NCI-H1417 treated with DMSO at 0.1 percent for 48 hours (cell line): ENCODE measurements around the gene PNN.
"Not testable (repeated sequence)": the region's sequence is repeated elsewhere in the genome, so short reads cannot be mapped to it uniquely, and the experiment has no call there.

Experiments used
- DNase-seq: peaks from one replicate; lab custom pipeline; 2025; lab: John Stamatoyannopoulos, UW

The PNN gene

DNA sequence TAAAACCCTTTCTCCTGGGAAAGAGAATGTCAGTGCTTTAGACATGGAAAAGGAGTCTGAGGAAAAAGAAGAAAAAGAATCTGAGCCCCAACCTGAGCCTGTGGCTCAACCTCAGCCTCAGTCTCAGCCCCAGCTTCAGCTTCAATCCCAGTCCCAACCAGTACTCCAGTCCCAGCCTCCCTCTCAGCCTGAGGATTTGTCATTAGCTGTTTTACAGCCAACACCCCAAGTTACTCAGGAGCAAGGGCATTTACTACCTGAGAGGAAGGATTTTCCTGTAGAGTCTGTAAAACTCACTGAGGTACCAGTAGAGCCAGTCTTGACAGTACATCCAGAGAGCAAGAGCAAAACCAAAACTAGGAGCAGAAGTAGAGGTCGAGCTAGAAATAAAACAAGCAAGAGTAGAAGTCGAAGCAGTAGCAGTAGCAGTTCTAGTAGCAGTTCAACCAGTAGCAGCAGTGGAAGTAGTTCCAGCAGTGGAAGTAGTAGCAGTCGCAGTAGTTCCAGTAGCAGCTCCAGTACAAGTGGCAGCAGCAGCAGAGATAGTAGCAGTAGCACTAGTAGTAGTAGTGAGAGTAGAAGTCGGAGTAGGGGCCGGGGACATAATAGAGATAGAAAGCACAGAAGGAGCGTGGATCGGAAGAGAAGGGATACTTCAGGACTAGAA is 6.1 kb downstream of the PNN start:
- no peak for DNase-seq

DNA sequence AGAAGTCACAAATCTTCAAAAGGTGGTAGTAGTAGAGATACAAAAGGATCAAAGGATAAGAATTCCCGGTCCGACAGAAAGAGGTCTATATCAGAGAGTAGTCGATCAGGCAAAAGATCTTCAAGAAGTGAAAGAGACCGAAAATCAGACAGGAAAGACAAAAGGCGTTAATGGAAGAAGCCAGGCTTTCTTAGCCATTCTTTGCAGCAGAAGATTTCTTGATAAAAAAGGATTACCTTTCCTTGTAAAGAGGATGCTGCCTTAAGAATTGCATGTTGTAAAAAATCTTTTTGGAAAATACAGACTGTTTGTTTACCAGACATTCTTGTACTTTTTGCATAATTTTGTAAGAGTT is 6.6 kb downstream of the PNN start:
- DNase-seq, result no peak

GRCh38 chr14:39182770-39183684 is 8.0 kb downstream of the PNN start:
- no peak for DNase-seq

DNA sequence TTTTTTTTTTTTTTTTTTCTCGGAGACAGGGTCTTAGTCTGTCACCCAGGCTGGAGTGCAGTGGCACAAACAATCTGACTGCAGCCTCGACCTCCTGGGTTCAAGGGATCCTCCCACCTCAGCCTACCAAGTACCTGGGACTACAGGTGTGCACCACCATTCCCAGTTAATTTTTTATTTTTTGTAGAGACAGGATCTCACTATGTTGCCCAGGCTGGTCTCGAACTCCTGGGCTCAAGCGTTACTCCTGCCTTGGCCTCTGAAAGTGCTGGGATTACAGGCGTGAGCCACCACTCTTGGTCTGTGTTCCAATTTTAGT is 8.6 kb downstream of the PNN start:
- not testable (repeated sequence) for DNase-seq

DNA sequence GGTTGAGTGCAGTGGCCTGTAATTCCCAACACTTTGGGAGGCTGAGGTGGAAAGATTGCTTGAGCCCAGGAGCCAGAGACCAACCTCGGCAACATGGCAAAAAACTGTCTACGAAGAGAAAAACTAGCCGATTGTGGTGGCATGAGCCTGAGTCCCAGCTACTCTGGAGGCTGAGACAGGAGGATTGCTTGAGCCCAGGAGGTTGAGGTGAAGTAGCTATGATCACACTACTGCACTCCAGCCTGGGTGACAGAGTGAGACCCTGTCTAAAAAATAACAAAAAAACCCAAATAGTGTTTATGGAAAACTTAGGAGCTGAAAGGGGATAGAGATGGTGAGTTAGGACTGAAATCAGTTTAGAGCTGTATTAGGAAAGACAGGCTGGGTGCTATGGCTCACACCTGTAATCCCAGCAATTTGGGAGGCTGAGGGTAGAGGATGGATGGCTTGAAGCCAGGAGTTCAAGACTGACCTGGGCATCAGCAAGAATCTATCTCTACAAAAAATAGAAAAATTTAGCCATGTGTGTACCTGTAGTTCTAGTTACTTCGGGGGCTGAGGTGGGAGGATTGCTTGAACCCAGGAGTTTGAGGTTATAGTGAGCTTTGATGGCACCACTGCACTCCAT is 9.7 kb downstream of the PNN start:
- DNase-seq, result no peak

DNA sequence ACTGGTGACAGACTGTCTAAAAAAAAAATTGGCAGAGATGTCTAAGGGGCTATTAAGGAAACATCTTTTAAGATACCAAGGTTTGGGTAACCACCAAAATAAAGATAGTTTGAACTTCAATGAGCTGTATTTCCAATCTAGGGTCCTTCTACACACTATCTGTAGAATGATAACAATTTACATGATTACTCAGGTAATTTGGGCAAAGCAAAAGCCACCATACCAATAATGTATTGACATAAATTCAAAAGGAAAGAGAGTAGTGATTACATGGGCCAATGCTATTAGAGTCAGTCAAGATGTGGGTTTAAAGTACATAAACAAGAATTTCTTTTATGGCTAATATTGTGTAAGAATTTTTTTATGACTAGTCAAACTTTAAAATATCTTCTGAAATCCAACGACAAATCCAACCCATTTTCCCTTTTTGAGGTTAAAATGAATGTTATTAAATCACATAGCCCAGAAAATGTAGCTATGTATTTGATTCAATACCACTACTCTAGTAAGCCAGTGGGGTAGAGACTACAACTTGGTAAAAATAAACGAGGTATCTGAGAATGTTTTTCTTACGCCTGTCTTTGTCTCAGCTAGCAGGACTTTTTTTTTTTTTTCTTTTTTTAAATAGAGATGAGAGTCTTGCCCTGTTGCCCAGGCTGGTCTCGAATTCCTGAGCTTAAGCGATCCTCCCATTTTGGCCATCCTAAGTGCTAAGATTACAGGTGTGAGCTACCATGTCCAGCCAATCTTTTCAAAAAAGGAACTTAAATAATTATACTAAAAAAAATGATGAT is 10.4 kb downstream of the PNN start:
- no peak for DNase-seq

- DNase-seq, result no peak
Measured at GRCh38 chr14:39186941-39187525, 12.0 kb downstream of the PNN start.

GRCh38 chr14:39203659-39204606 is 28.9 kb downstream of the PNN start:
- no peak for DNase-seq

DNA sequence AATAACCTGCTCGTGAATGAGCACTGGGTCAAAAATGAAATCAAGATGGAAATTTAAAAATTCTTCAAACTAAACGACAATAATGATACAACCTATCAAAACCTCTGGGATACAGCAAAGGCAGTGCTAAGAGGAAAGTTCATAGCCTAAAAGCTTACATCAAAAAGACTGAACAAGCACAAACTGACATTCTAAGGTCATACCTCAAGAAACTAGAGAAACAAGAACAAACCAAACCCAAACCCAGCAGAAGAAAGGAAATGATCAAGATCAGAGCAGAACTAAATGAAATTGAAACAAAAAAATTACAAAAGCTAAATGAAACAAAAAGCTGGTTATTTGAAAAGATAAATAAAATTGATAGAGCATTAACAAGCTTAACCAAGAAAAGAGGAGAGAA is 32.4 kb downstream of the PNN start:
- DNase-seq, result not testable (repeated sequence)

GRCh38 chr14:39211109-39211741 is 36.2 kb downstream of the PNN start:
- DNase-seq, result no peak

DNA sequence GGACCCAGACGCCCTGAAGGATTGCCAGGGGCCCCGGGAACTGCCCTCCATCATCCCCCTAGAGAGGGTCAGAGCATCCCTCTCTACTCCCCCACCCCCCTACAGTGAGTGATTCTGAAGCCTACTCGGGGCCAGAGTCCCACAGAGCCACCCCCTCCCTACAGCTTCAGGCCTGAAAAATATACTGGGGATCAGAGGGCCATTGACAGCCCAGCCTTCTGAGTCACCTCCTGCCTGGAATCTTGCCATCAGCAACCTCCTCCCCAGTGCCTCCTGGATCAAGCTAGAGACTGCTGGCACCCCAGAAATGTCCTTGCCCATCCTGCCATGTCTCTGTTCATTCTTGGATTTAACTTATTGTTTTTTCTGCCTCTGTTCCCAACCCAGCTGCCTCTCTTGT is 37.0 kb downstream of the PNN start:
- DNase-seq, result no peak

DNA sequence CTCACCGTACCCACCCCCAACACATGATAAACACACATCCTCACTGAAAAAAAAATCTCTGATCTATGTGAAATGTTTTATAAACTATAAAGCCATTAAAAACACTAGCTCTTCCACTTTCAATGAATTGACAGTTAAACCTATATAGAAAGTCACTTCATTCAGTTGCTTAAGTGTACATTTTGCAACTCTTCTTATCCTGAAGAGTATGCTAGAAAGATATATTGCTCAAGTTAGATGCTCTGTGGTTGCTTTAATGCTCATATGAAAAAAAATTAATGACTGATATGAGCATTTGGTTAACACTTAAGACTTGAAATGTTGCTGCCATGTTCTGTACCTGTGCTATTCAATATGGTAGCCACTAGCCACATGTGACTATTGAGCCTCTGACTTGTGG is 37.6 kb downstream of the PNN start:
- no peak for DNase-seq

DNA sequence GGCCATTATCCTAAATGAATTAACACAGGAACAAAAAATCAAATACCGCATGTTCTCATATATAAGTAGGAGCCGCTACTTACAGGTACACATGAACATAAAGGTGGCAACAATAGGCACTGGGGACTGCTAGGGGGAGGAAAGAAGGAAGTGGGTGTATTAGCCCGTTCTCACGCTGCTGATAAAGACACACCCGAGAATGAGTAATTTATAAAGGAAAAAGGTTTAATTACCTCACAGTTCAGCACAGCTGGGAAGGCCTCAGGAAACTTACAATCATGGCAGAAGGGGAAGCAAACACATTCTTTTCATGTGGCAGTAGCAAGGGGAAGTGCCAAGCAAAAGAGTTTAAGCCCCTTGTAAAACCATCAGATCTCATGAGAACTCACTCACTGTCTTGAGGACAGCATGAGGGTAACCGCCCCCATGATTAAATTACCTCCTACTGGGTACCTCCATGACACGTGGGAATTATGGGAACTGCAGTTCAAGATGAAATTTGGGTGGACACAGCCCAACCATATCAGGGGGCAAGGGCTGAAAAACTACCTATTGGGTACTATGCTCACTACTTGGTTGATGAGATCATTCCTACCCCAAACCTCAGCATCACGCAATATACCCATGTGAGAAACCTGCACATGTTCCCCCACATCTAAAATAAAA is 42.3 kb downstream of the PNN start:
- no peak for DNase-seq

GRCh38 chr14:39218171-39218769 is 43.2 kb downstream of the PNN start:
- DNase-seq, result no peak

- no peak for DNase-seq
Measured at GRCh38 chr14:39219075-39219499, 44.0 kb downstream of the PNN start.

- DNase-seq, result not testable (repeated sequence)
Measured at GRCh38 chr14:39220473-39220872, 45.4 kb downstream of the PNN start.

DNA sequence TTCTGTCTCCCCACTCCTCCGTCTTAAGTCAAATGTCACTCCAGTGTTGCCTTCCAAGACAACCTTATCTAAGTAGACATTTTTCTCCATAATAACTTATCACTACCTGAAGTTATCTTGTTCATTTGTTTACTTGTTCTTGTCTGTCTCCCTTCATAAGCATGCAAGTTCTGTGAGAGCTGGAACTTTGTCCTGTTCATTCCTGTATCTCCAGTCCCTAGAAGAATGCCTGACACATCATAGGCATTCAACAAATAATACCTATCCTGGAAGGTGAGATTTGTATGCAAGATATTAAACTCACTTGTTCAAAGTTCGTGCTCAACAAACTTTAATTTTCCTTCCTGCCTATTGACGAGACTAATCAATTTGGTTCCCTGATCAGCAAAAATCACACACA is 53.0 kb downstream of the PNN start:
- no peak for DNase-seq

GRCh38 chr14:39228509-39229221 is 53.6 kb downstream of the PNN start:
- no peak for DNase-seq

DNA sequence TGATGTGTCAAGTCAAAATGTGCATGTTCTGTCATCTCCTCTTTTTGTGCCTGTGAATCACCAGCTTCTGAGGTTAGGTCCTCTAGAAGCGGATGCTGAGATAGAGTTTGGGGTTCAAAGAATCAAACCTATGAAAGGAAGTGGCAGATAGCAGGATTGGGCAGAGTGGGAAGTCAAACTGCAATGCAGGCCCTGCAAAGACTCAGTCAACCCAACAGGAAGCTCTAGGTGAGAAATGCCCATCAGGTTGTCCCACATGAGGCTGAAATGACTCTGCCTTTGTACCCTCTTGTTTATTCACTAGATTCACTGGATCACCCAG is 54.1 kb downstream of the PNN start:
- no peak for DNase-seq
